BLaER1 (cell line): Measurements from ENCODE around the gene CLCN6.

Source experiments
- H3K27ac ChIP-seq: shearing (Covaris generic); formaldehyde crosslinking; 2 replicates; pipeline ENCODE4 v1.8.1; 2022
- H3K27me3 ChIP-seq: shearing (Covaris generic); formaldehyde crosslinking; 2 replicates; pipeline ENCODE4 v1.8.1; 2022
- H3K36me3 ChIP-seq: shearing (Covaris generic); formaldehyde crosslinking; 2 replicates; pipeline ENCODE4 v1.8.1; 2022
- H3K4me1 ChIP-seq: shearing (Covaris generic); formaldehyde crosslinking; 2 replicates; pipeline ENCODE4 v1.8.1; 2022
- H3K4me2 ChIP-seq: shearing (Covaris generic); formaldehyde crosslinking; 2 replicates; pipeline ENCODE4 v1.8.1; 2022
- H3K4me3 ChIP-seq: shearing (Covaris generic); formaldehyde crosslinking; 2 replicates; pipeline ENCODE4 v1.8.1; 2022
- H3K9ac ChIP-seq: shearing (Covaris generic); formaldehyde crosslinking; 2 replicates; pipeline ENCODE4 v1.8.1; 2022
- H3K9me3 ChIP-seq: shearing (Covaris generic); formaldehyde crosslinking; 2 replicates; pipeline ENCODE4 v1.8.1; 2022
- H4K20me1 ChIP-seq: shearing (Covaris generic); formaldehyde crosslinking; 2 replicates; pipeline ENCODE4 v1.8.1; 2022
- Cebpa-rat ChIP-seq: shearing (Covaris generic); IDR thresholded peaks from 2 replicates; pipeline ENCODE4 v1.8.1; 2022

The CLCN6 gene

GRCh38 chr1:11767922-11768704, 37.9 kb upstream of the CLCN6 start:
- Histone ChIP-seq H4K20me1 (no peaks in the 10 kb centered on the region), H3K36me3 (no peaks in the 10 kb centered on the region), H3K4me3 (no peak overlapping the region), H3K4me1 (peaks cover 21% of the 10 kb centered on the region), H3K9me3 (no peaks in the 10 kb centered on the region), H3K27me3 (no peaks in the 10 kb centered on the region), H3K27ac (no peak overlapping the region), H3K4me2 (no peak overlapping the region), H3K9ac (no peak overlapping the region)
- no peak for TF ChIP-seq Cebpa-rat

DNA sequence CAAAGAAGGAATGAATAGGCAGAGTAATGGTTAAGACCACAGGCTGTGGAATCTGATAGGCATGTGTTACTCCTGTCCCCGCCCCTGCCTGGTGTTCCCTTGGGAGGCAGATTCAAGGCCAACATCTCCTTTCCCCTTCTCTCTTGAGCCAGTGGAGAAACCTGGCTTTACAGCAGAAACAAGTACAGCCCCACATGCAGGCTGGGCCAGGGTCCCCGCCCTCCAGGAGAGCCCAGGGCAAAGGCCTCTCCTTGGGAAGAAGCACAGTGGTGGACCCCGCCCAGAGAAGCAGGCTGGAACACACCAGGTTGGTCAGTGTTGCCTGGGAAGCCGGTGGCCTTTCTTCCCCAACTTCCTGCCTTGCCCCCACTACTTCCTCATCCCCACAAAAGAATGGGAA, 37.2 kb upstream of the CLCN6 start:
- TF ChIP-seq Cebpa-rat = no peak
- Histone ChIP-seq H3K4me3 (no peak overlapping the region), H3K27me3 (no peaks in the 10 kb centered on the region), H3K4me2 (peak overlapping the region; percentile 16), H3K9ac (no peak overlapping the region), H3K36me3 (no peaks in the 10 kb centered on the region), H3K27ac (no peak overlapping the region), H3K9me3 (no peaks in the 10 kb centered on the region), H4K20me1 (no peaks in the 10 kb centered on the region), H3K4me1 (peaks cover 21% of the 10 kb centered on the region)

- no peak overlapping the region for H3K4me3 ChIP-seq
- TF ChIP-seq Cebpa-rat = no peak
- no peak overlapping the region for H3K27ac ChIP-seq
- H3K9me3 ChIP-seq = no peaks in the 10 kb centered on the region
- H3K27me3 ChIP-seq = no peaks in the 10 kb centered on the region
- H4K20me1 ChIP-seq = no peaks in the 10 kb centered on the region
- no peak overlapping the region for H3K9ac ChIP-seq
- peaks cover 21% of the 10 kb centered on the region for H3K4me1 ChIP-seq
- H3K4me2 ChIP-seq = peak overlapping the region; percentile 16
- no peaks in the 10 kb centered on the region for H3K36me3 ChIP-seq
Measured at GRCh38 chr1:11769274-11769673, 36.7 kb upstream of the CLCN6 start.

DNA sequence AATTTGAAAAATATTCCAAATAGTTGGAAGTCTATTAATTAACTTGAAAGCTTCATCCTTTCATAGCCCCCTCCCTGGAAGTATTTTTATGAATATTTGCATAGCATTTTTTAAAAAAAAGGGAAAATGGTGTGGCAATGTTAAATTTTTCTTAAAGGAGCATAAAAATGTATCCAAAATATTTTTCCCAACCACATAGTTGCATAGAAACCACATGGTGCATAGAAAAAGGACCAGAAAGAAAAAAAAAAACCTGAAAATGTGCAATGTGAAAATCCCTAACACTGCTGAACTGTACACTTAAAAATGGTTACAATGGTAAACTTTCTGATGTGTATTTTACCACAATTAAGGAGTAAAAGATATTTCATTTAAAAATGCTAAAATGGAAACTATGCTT, 36.0 kb upstream of the CLCN6 start:
- H4K20me1 ChIP-seq = no peaks in the 10 kb centered on the region
- H3K27me3 ChIP-seq = no peaks in the 10 kb centered on the region
- TF ChIP-seq Cebpa-rat = no peak
- H3K4me1 ChIP-seq = peaks cover 21% of the 10 kb centered on the region
- no peak overlapping the region for H3K4me2 ChIP-seq
- H3K9me3 ChIP-seq = no peaks in the 10 kb centered on the region
- H3K9ac ChIP-seq = no peak overlapping the region
- no peaks in the 10 kb centered on the region for H3K36me3 ChIP-seq
- no peak overlapping the region for H3K4me3 ChIP-seq
- no peak overlapping the region for H3K27ac ChIP-seq

DNA sequence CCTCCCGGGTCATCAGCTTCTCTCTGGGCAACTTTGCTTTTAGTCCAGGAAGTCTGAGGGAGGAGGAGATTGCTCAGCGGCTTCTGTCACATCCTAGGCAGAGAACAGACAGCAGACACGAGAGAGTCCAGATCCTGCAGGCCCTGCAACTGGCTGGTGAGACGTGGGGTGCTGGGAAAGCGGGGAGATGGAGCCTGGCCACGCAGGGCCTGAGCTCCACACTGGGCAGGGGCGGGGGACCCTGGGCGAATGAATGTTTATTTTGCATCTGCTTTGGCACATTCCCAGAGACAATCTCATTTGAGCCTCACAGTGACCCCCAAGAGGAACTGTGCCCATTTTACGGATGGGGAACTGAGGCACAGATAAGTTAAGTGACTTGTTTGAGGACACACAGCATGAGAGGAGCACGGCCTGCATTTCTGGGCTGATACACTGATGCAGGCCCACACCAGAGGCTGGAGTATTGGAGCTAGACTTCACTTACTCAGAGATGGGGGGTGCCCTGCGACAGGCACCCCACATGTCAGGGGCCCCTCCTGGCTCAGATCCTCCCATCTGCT, 34.4 kb upstream of the CLCN6 start:
- Histone ChIP-seq H4K20me1 (no peaks in the 10 kb centered on the region), H3K36me3 (no peaks in the 10 kb centered on the region), H3K4me3 (no peak overlapping the region), H3K4me1 (peaks cover 21% of the 10 kb centered on the region), H3K27me3 (no peaks in the 10 kb centered on the region), H3K9ac (no peak overlapping the region), H3K27ac (0 out of 2 replicates have a peak overlapping the region, but pooled peaks have one; percentile 30), H3K4me2 (peak overlapping the region; percentile 30; the same call in 1 of the 2 replicates), H3K9me3 (no peaks in the 10 kb centered on the region)
- TF ChIP-seq Cebpa-rat = no peak

DNA sequence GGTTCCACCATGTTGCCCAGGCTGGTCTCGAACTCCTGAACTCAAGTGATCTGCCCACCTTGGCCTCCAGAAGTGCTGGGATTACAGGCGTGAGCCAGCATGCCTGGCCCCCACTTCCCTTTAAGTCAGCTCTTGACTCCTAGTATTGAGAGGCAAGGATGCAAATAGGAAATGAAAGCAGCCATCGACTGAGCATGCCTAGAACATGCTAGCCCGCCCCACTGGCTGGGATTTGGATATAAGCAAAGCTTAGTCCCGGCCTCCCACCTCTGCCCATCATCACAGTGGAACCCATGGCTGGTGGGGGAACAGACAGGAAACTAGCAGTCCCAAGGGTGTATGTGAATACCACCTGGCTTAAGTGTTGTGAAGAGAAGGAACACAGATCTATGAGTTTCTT, 33.5 kb upstream of the CLCN6 start:
- no peaks in the 10 kb centered on the region for H3K9me3 ChIP-seq
- no peak overlapping the region for H3K4me3 ChIP-seq
- no peaks in the 10 kb centered on the region for H3K36me3 ChIP-seq
- peaks cover 21% of the 10 kb centered on the region for H3K4me1 ChIP-seq
- H3K27me3 ChIP-seq = no peaks in the 10 kb centered on the region
- TF ChIP-seq Cebpa-rat = no peak
- no peaks in the 10 kb centered on the region for H4K20me1 ChIP-seq
- H3K4me2 ChIP-seq = peak overlapping the region; percentile 30
- H3K9ac ChIP-seq = no peak overlapping the region
- 0 out of 2 replicates have a peak overlapping the region, but pooled peaks have one; percentile 30 for H3K27ac ChIP-seq

GRCh38 chr1:11774753-11775152, 31.2 kb upstream of the CLCN6 start:
- H3K9ac ChIP-seq = no peak overlapping the region
- H3K4me2 ChIP-seq = no peak overlapping the region
- H3K27ac ChIP-seq = no peak overlapping the region
- TF ChIP-seq Cebpa-rat = no peak
- H3K9me3 ChIP-seq = no peaks in the 10 kb centered on the region
- H3K4me1 ChIP-seq = peaks cover 10% of the 10 kb centered on the region
- H3K27me3 ChIP-seq = no peaks in the 10 kb centered on the region
- H4K20me1 ChIP-seq = no peaks in the 10 kb centered on the region
- H3K36me3 ChIP-seq = no peaks in the 10 kb centered on the region
- no peak overlapping the region for H3K4me3 ChIP-seq

- no peaks in the 10 kb centered on the region for H3K27me3 ChIP-seq
- no peaks in the 10 kb centered on the region for H3K36me3 ChIP-seq
- TF ChIP-seq Cebpa-rat = no peak
- H3K9ac ChIP-seq = no peak overlapping the region
- no peak overlapping the region for H3K27ac ChIP-seq
- no peak overlapping the region for H3K4me2 ChIP-seq
- H3K4me1 ChIP-seq = no peaks in the 10 kb centered on the region; the same call in 1 of the 2 replicates
- no peaks in the 10 kb centered on the region for H3K9me3 ChIP-seq
- H3K4me3 ChIP-seq = no peak overlapping the region
- H4K20me1 ChIP-seq = no peaks in the 10 kb centered on the region
Measured at GRCh38 chr1:11777658-11778322, 28.2 kb upstream of the CLCN6 start.

DNA sequence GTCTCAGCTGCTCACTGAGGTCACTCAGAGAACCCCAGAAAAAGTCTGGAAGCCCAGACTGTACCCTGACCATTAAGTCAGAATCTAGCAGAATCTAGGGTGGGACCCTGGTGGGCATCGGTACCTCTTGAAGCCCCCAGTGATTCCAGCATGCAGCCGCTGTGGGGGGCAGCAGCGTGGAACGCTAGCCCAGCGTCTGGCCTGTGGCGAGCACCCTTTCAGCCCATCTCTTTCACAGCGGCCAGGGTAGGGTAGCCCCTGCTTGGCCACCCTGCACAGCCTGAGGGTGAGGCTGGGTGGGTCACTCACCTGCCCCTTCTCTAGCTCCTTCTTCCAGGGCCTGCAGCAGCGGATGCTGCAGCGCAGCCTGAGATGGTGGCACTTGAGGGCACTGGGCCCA, 27.7 kb upstream of the CLCN6 start:
- no peaks in the 10 kb centered on the region for H3K36me3 ChIP-seq
- no peak overlapping the region for H3K4me2 ChIP-seq
- H3K27ac ChIP-seq = no peak overlapping the region
- H3K4me3 ChIP-seq = no peak overlapping the region
- no peaks in the 10 kb centered on the region for H3K27me3 ChIP-seq
- H4K20me1 ChIP-seq = no peaks in the 10 kb centered on the region
- no peaks in the 10 kb centered on the region for H3K4me1 ChIP-seq
- TF ChIP-seq Cebpa-rat = no peak
- no peaks in the 10 kb centered on the region for H3K9me3 ChIP-seq
- no peak overlapping the region for H3K9ac ChIP-seq
